Esophagus squamous epithelium (tissue), 4 donors: Measurements from ENCODE around the gene KIAA1210.

Source experiments
- CTCF ChIP-seq, 6 experiments: fragments of 450-650 bp in 4 of 6; fragments of 200-600 bp in 2 of 6; sonication (generic) in 2 of 6; IDR thresholded peaks; one replicate each; pipeline ENCODE4 v1.5.1; 2016 to 2019; ENCODE audit warnings: antibody characterized with exemption in 6 of 6, mild to moderate bottlenecking in 4 of 6, moderate library complexity in 4 of 6
- POLR2A ChIP-seq, 4 donors: fragments of 450-650 bp; IDR thresholded peaks; one replicate each; pipeline ENCODE4 v1.6.1; 2017; ENCODE audit warnings: antibody characterized with exemption in 4 of 4, mild to moderate bottlenecking in 4 of 4, moderate library complexity in 3 of 4

- TF ChIP-seq CTCF (IDR thresholded peaks at IDR 0.05) (no peak), POLR2A (IDR thresholded peaks at IDR 0.05) (no peak)
Measured at GRCh38 chrX:119090627-119091026, 37.0 kb downstream of the KIAA1210 start.
